Neuronal stem cell (in vitro differentiated cells): Measurements from ENCODE around the gene NTN1.

Experiments used
- DNase-seq: peaks from one replicate; pipeline ENCODE4 v3.0.0-alpha.2; 2013; ENCODE audit warnings: low spot score
- H2AFZ ChIP-seq: one replicate; pipeline ENCODE4 v1.6.1; 2013; ENCODE audit warnings: mild to moderate bottlenecking, low read length, inconsistent platforms
- H2AK5ac ChIP-seq: 2 replicates; pipeline ENCODE4 v1.6.1; 2013; ENCODE audit warnings: low read depth, mild to moderate bottlenecking, inconsistent platforms, low read length, moderate library complexity, mixed read lengths
- H2BK120ac ChIP-seq: 2 replicates; pipeline ENCODE4 v1.6.1; 2013; ENCODE audit warnings: low read depth, mild to moderate bottlenecking, inconsistent platforms, low read length, moderate library complexity, mixed read lengths
- H2BK12ac ChIP-seq: one replicate; pipeline ENCODE4 v1.6.1; 2013; ENCODE audit warnings: low read length, inconsistent platforms
- H2BK15ac ChIP-seq: 2 replicates; pipeline ENCODE4 v1.6.1; 2013; ENCODE audit warnings: mild to moderate bottlenecking, low read length, inconsistent platforms, mixed read lengths
- H2BK5ac ChIP-seq: one replicate; pipeline ENCODE4 v1.6.1; 2013; ENCODE audit warnings: inconsistent platforms, mild to moderate bottlenecking, low read length, moderate library complexity
- H3K14ac ChIP-seq: one replicate; pipeline ENCODE4 v1.6.1; 2013; ENCODE audit warnings: low read length, inconsistent platforms
- H3K18ac ChIP-seq: 2 replicates; pipeline ENCODE4 v1.6.1; 2013; ENCODE audit warnings: low read length, inconsistent platforms
- H3K23ac ChIP-seq: 2 replicates; pipeline ENCODE4 v1.6.1; 2013; ENCODE audit warnings: low read depth, mild to moderate bottlenecking, mixed read lengths, low read length, inconsistent platforms; ENCODE audit not compliant: poor library complexity
- H3K27ac ChIP-seq: replicated peaks from 3 replicates; pipeline ENCODE4 v1.5.1; 2013; ENCODE audit warnings: low read length, inconsistent platforms
- H3K27me3 ChIP-seq, 3 experiments: 2 replicates each; pipeline ENCODE4 v1.6.1; 2013; ENCODE audit warnings: low read length in 3 of 3, mild to moderate bottlenecking in 2 of 3, inconsistent platforms in 1 of 3, low read depth in 1 of 3, mixed read lengths in 1 of 3, moderate library complexity in 1 of 3; ENCODE audit not compliant: control insufficient read depth in 3 of 3, insufficient read depth in 3 of 3
- H3K36me3 ChIP-seq, 2 donors: replicated peaks in 1 of 2; 2 replicates each; pipeline ENCODE4 v1.6.1; 2013; ENCODE audit warnings: low read length in 2 of 2; ENCODE audit not compliant: control insufficient read depth in 2 of 2, insufficient read depth in 2 of 2
- H3K4ac ChIP-seq: 2 replicates; pipeline ENCODE4 v1.6.1; 2013; ENCODE audit warnings: inconsistent platforms, mild to moderate bottlenecking, low read length, moderate library complexity
- H3K4me1 ChIP-seq, 2 donors: 1 replicate in 1 of 2; 2 replicates in 1 of 2; pipeline ENCODE4 v1.6.1; 2013; ENCODE audit warnings: low read length in 2 of 2, low read depth in 1 of 2; ENCODE audit not compliant: control insufficient read depth in 2 of 2, insufficient read depth in 1 of 2
- H3K4me2 ChIP-seq: one replicate; pipeline ENCODE4 v1.6.1; 2013; ENCODE audit warnings: mild to moderate bottlenecking, low read length, inconsistent platforms; ENCODE audit not compliant: insufficient read depth, poor library complexity, severe bottlenecking
- H3K4me3 ChIP-seq, 2 donors: 2 replicates each; pipeline ENCODE4 v1.5.1; 2013; ENCODE audit warnings: low read length in 2 of 2, mild to moderate bottlenecking in 2 of 2, inconsistent platforms in 1 of 2, moderate library complexity in 1 of 2
- H3K79me1 ChIP-seq: one replicate; pipeline ENCODE4 v1.6.1; 2013; ENCODE audit warnings: low read depth, mild to moderate bottlenecking, inconsistent platforms, low read length, moderate library complexity
- H3K9ac ChIP-seq: one replicate; pipeline ENCODE4 v1.6.1; 2013; ENCODE audit warnings: mild to moderate bottlenecking, low read depth, low read length, inconsistent platforms; ENCODE audit not compliant: poor library complexity
- H3K9me3 ChIP-seq, 2 donors: replicated peaks in 1 of 2; 2 replicates each; pipeline versions ENCODE3 to v1.6.1; 2013; ENCODE audit warnings: low read length in 2 of 2, mild to moderate bottlenecking in 2 of 2, inconsistent platforms in 1 of 2, low read depth in 1 of 2, mixed read lengths in 1 of 2, moderate library complexity in 1 of 2; ENCODE audit not compliant: control insufficient read depth in 2 of 2, insufficient read depth in 1 of 2
- H4K8ac ChIP-seq: one replicate; pipeline ENCODE4 v1.6.1; 2013; ENCODE audit warnings: low read depth, mild to moderate bottlenecking, inconsistent platforms, low read length, moderate library complexity
- H4K91ac ChIP-seq: one replicate; pipeline ENCODE4 v1.6.1; 2013; ENCODE audit warnings: low read length, low read depth, mild to moderate bottlenecking, inconsistent platforms; ENCODE audit not compliant: poor library complexity
- WGBS, 2 donors: extraction: QIAGEN DNeasy Blood & Tissue Kit; methylation state at CpG; one replicate each; pipeline ENCODE4 v1.1.7; 2013; ENCODE audit warnings: missing lambda C conversion rate in 2 of 2, mixed read lengths in 1 of 2; ENCODE audit not compliant: insufficient read length in 2 of 2, insufficient replicate concordance in 1 of 2; ENCODE audit errors: extremely low coverage in 2 of 2; 5-methylcytosine and 5-hydroxymethylcytosine counted together

NTN1 gene

GRCh38 chr17:9199571-9200551 lies 178.6 kb downstream of the NTN1 start:
- Histone ChIP-seq H2BK120ac (no peak overlapping the region), H4K8ac (no peak overlapping the region), H3K4me1 (peaks cover 23 to 24% of the 10 kb centered on the region in 2 donors), H2AFZ (no peak overlapping the region), H3K27ac (no peak overlapping the region), H3K18ac (no peak overlapping the region), H3K14ac (no peak overlapping the region), H4K91ac (no peak overlapping the region), H3K9ac (no peak overlapping the region), H3K27me3 (peaks cover 0 to 3% (median 0%) of the 10 kb centered on the region in 3 experiments), H3K4me3 (no peak overlapping the region), H2BK5ac (no peak overlapping the region), H3K36me3 (no peaks in the 10 kb centered on the region), H3K9me3 (peaks cover 0 to 2% of the 10 kb centered on the region in 2 donors), H2AK5ac (peak overlapping the region; percentile 15), H3K4me2 (no peak overlapping the region), H3K23ac (no peak overlapping the region), H2BK12ac (no peak overlapping the region), H3K4ac (no peak overlapping the region), H3K79me1 (no peaks in the 10 kb centered on the region), H2BK15ac (peak overlapping the region; percentile 5)
- DNase-seq = no peak
- no CpG with 5 or more reads among the region's 16 CpGs for WGBS, 2 donors

DNA sequence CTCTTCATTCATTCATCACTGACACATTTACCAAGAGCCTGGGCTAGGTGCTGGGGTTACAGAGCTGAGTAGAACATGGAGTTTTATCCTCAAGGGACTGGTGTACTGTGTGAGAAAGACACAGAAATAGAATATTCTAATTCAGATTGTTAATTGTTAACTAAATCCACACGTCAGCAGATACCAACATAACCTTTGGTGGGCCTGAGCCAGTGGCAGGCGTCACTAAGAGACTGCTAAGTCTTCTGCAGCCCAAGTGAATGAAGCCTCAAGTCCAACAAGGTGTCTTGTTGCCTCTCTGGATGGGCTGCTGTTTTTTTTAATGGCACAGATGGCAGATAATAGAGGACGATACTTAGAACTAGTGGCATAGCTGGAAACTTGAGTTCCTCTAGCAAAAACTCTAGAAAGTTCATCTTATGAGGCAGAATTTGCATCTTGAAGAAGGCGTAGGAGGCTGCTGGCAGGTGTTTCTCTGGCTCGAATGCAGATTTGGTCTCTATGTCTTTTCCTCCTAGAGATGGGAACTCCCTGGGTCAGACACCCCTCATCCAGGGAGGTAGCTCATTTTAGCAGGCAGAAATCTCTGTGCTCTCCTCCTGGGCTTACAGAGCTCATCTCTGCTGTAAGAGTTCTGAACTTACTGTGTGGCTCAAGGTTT lies 179.5 kb downstream of the NTN1 start:
- no peak overlapping the region for H3K18ac ChIP-seq
- no peak overlapping the region for H3K23ac ChIP-seq
- H3K4ac ChIP-seq = no peak overlapping the region
- H3K27me3 ChIP-seq = peaks cover 0 to 3% (median 0%) of the 10 kb centered on the region in 3 experiments
- no peak overlapping the region for H2BK5ac ChIP-seq
- peaks cover 18 to 22% of the 10 kb centered on the region in 2 donors for H3K4me1 ChIP-seq
- DNase-seq = no peak
- no peak overlapping the region for H4K8ac ChIP-seq
- H2BK15ac ChIP-seq = no peak overlapping the region
- H3K9ac ChIP-seq = peak overlapping the region; percentile 45
- no peaks in the 10 kb centered on the region for H3K79me1 ChIP-seq
- no peak overlapping the region for H3K4me2 ChIP-seq
- H3K14ac ChIP-seq = no peak overlapping the region
- WGBS, 2 donors = no CpG with 5 or more reads among the region's 5 CpGs
- no peak overlapping the region for H2AFZ ChIP-seq
- H3K4me3 ChIP-seq = no peak overlapping the region
- H3K36me3 ChIP-seq = no peaks in the 10 kb centered on the region
- H4K91ac ChIP-seq = no peak overlapping the region
- no peak overlapping the region for H2BK12ac ChIP-seq
- H2AK5ac ChIP-seq = no peak overlapping the region
- H3K9me3 ChIP-seq = peaks cover 0 to 2% of the 10 kb centered on the region in 2 donors
- H3K27ac ChIP-seq = no peak overlapping the region
- no peak overlapping the region for H2BK120ac ChIP-seq

DNA sequence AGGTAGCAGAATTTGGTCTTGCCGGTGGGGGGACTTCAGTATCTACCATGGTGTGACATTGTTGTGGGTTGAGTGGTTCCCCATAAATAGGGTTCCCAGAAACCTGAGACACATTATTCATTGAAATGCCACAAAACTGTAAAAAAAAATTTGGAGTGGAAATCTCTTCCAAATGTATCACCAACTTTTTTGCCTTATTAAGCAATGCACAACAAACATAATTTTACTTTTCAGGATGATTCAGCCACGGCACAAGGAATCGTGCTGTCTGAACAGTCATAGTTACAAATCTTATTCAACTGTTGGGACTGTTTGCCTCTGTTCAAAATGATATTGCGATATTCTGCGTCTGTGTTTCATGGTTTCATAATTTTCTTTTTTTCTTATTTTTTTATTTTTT lies 181.2 kb downstream of the NTN1 start:
- Histone ChIP-seq H4K91ac (no peak overlapping the region), H2BK5ac (no peak overlapping the region), H3K27ac (no peak overlapping the region), H3K4me3 (no peak overlapping the region), H2BK15ac (no peak overlapping the region), H2AFZ (no peak overlapping the region), H2BK120ac (no peak overlapping the region), H3K4me2 (no peak overlapping the region), H3K9me3 (peaks cover 0 to 2% of the 10 kb centered on the region in 2 donors), H4K8ac (no peak overlapping the region), H3K36me3 (no peaks in the 10 kb centered on the region), H3K79me1 (no peaks in the 10 kb centered on the region), H3K27me3 (peaks cover 0 to 3% (median 0%) of the 10 kb centered on the region in 3 experiments), H3K14ac (no peak overlapping the region), H3K4me1 (peaks cover 7 to 19% of the 10 kb centered on the region in 2 donors), H2BK12ac (no peak overlapping the region), H3K4ac (no peak overlapping the region), H3K18ac (no peak overlapping the region), H3K9ac (no peak overlapping the region), H3K23ac (no peak overlapping the region), H2AK5ac (no peak overlapping the region)
- whole genome bisulfite sequencing, 2 donors = no CpG with 5 or more reads among the region's 5 CpGs
- no peak for DNase-seq
